Measurements from ENCODE around the gene EPM2A.

The EPM2A gene

GRCh38 chr6:145660676-145661075 is 74.6 kb downstream of the EPM2A start:
- no peak overlapping the region for H3K4me3 ChIP-seq (ENCODE audit: low read depth, low read length)
- no peak for TF ChIP-seq CTCF (IDR thresholded peaks at IDR 0.05; ENCODE audit: low read depth, low read length, missing control alignments)
- DNase-seq (ENCODE audit: low read depth), result no peak

GRCh38 chr6:145656128-145656527 is 79.2 kb downstream of the EPM2A start:
- DNase-seq (ENCODE audit: low read depth), result no peak
- H3K4me3 ChIP-seq (ENCODE audit: low read depth, low read length), result no peak overlapping the region
- no peak for TF ChIP-seq CTCF (IDR thresholded peaks at IDR 0.05; ENCODE audit: low read depth, low read length, missing control alignments)

- H3K4me3 ChIP-seq (ENCODE audit: low read depth, low read length), result no peak overlapping the region
- no peak for DNase-seq (ENCODE audit: low read depth)
- no peak for TF ChIP-seq CTCF (IDR thresholded peaks at IDR 0.05; ENCODE audit: low read depth, low read length, missing control alignments)
Observed at GRCh38 chr6:145652572-145652971, 82.7 kb downstream of the EPM2A start.

- TF ChIP-seq CTCF (IDR thresholded peaks at IDR 0.05; ENCODE audit: low read depth, low read length, missing control alignments), result no peak
- H3K4me3 ChIP-seq (ENCODE audit: low read depth, low read length), result no peak overlapping the region
- no peak for DNase-seq (ENCODE audit: low read depth)
Observed at GRCh38 chr6:145651988-145652387, 83.3 kb downstream of the EPM2A start.

GRCh38 chr6:145648149-145648548 is 87.2 kb downstream of the EPM2A start:
- H3K4me3 ChIP-seq (ENCODE audit: low read depth, low read length), result no peak overlapping the region
- no peak for TF ChIP-seq CTCF (IDR thresholded peaks at IDR 0.05; ENCODE audit: low read depth, low read length, missing control alignments)
- no peak for DNase-seq (ENCODE audit: low read depth)

GRCh38 chr6:145647602-145648001 is 87.7 kb downstream of the EPM2A start:
- H3K4me3 ChIP-seq (ENCODE audit: low read depth, low read length), result no peak overlapping the region
- no peak for TF ChIP-seq CTCF (IDR thresholded peaks at IDR 0.05; ENCODE audit: low read depth, low read length, missing control alignments)
- DNase-seq (ENCODE audit: low read depth), result no peak

- no peak for TF ChIP-seq CTCF (IDR thresholded peaks at IDR 0.05; ENCODE audit: low read depth, low read length, missing control alignments)
- no peak overlapping the region for H3K4me3 ChIP-seq (ENCODE audit: low read depth, low read length)
- DNase-seq (ENCODE audit: low read depth), result no peak
Observed at GRCh38 chr6:145643760-145644159, 91.6 kb downstream of the EPM2A start.
